Astrocyte of the spinal cord (primary cell): ENCODE measurements around the gene RHNO1.

Experiments
- DNase-seq: peaks from one replicate; pipeline ENCODE4 v3.0.0; 2011; ENCODE audit warnings: low read depth, low spot score
- H3K4me3 ChIP-seq: 2 replicates; pipeline ENCODE4 v1.5.1; 2011; ENCODE audit warnings: low read depth, mild to moderate bottlenecking, low read length, moderate library complexity
- CTCF ChIP-seq: IDR thresholded peaks from 2 replicates; pipeline ENCODE4 v1.5.1; 2012; ENCODE audit warnings: low read depth, mild to moderate bottlenecking, low read length, inconsistent platforms
- in situ Hi-C: cut with HindIII; loops from 2 replicates; pipeline ENCODE4 v1.10.0; 2017; ENCODE audit warnings: low sequenced_read_pairs

The RHNO1 gene

GRCh38 chr12:2923057-2923456, 46.0 kb downstream of the RHNO1 start:
- TF ChIP-seq CTCF: no peak
- DNase-seq: no peak
- H3K4me3 ChIP-seq: no peak overlapping the region
- in situ Hi-C loops: no loop called here

GRCh38 chr12:2924019-2924418, 47.0 kb downstream of the RHNO1 start:
- H3K4me3 ChIP-seq: no peak overlapping the region
- in situ Hi-C loops: no loop called here
- TF ChIP-seq CTCF: no peak
- peak; percentile 60 for DNase-seq

DNA sequence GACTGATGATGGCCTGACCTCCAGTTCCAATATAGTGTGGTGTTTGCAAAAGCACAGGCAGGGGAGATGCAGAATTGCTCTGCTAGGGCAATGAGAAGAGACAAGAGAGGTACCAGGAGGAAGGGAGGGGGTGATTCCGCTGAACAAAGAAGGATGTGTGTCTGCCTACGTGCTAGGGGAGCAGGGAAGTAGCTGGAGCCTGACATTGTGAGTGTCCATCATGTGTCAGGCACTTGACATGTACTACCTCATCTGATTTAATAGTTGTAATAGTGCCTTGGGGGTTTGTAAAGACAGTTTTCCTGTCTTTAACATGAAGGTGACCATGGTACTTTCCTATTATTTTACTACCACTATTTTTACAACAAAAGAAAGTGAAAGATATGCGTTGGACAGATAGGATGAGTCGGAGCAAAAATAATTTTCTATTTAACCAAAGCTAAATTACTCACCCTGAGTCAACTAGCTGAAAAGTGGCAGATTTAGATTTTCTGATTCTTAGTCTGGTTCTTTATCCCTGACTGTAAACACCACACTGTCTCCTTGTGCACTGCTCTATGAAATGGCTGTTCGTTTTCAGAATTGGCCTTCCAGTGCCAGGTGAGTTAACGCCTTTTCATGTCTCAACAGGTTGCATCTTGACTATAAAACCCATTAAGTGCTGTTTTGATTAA, 48.4 kb downstream of the RHNO1 start:
- DNase-seq: no peak
- in situ Hi-C loops: no loop called here
- TF ChIP-seq CTCF: no peak
- no peak overlapping the region for H3K4me3 ChIP-seq

DNA sequence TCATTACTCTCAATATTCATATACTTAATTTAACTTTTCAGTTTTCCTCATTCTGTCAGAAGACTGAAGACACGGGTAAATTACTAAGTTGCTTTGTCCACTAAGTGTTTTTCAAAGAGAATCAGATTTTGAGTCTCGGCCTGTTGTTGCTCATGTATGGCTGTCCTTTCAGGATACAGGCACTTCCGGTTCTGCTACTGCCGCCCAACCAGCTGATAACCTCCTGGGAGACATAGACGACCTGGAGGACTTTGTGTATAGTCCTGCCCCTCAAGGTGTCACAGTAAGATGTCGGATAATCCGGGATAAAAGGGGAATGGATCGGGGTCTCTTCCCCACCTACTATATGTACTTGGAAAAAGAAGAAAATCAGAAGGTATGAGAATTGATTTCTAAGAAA, 53.8 kb downstream of the RHNO1 start:
- no peak for TF ChIP-seq CTCF
- no peak for DNase-seq
- no peak overlapping the region for H3K4me3 ChIP-seq
- in situ Hi-C loops: no loop called here

DNA sequence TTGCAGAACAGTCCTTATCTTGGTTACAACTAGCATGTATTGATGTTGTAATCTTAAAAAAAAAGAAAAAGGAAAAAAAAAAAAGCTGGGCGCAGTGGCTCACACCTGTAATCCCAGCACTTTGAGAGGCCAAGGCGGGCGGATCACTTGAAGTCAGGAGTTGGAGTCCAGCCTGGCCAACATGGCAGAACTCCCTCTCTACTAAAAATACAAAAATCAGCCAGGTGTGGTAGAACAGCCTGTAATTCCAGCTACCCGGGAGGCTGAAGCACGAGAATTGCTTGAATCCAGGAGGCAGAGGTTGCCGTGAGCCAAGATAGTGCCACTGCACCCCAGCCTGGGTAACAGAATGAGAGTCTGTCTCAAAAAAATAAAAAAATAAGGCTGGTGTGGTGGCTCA, 56.6 kb downstream of the RHNO1 start:
- TF ChIP-seq CTCF: no peak
- DNase-seq: no peak
- in situ Hi-C loops: no loop called here
- no peak overlapping the region for H3K4me3 ChIP-seq

GRCh38 chr12:2934371-2934770, 57.3 kb downstream of the RHNO1 start:
- H3K4me3 ChIP-seq: no peak overlapping the region
- no peak for DNase-seq
- in situ Hi-C loops: no loop called here
- TF ChIP-seq CTCF: no peak
